NCI-H2196 (cell line): ENCODE results near the gene DOK6.
"Not testable (repeated sequence)": the region's sequence is repeated elsewhere in the genome, so short reads cannot be mapped to it uniquely, and the experiment has no call there.

Experiments used
- DNase-seq: peaks from one replicate; lab custom pipeline; 2025; ENCODE audit not compliant: unreplicated experiment; lab: John Stamatoyannopoulos, UW

Gene DOK6

GRCh38 chr18:69622184-69622583, 221.5 kb downstream of the DOK6 start:
- DNase-seq: no peak

DNA sequence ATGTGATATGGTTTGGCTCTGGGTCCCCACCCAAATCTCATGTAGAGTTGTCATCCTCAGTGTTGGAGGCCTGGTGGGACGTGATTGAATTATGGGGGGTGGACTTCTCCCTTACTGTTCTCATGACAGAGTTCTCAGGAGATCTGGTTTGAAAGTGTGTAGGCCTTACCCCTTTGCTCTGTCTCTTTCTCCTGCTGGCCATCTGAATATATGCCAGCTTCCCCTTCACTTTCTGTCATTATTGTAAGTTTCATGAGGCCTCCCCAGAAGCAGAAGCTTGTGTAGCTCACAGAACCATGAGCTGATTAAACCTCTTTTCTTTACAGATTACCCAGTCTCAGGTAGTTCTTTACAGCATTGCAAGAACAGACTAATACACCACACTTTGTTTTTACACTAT, 222.3 kb downstream of the DOK6 start:
- DNase-seq: no peak

GRCh38 chr18:69626171-69626570, 225.5 kb downstream of the DOK6 start:
- DNase-seq: no peak

- no peak for DNase-seq
Measured at GRCh38 chr18:69626643-69627242, 226.1 kb downstream of the DOK6 start.

GRCh38 chr18:69628774-69629359, 228.2 kb downstream of the DOK6 start:
- no peak for DNase-seq

DNA sequence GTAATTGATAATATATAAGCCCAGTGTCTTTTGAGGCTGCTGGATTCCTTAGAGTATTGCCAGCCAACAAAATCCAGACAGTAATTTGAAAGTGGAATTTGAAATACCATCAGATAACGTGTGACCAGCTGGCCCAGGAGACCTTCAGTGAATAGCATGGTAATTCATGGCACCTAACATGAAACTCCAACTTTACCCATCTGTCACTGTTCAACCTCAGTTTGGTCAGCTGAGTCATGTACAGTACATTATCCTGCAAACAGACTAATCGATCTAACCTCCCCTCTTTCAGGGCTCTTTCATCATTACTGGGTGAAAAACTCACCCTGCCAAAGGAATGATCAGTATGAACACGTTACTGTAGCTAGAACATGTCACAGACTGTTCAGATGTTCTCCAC, 230.6 kb downstream of the DOK6 start:
- no peak for DNase-seq

GRCh38 chr18:69635482-69635881, 234.8 kb downstream of the DOK6 start:
- DNase-seq: no peak

DNA sequence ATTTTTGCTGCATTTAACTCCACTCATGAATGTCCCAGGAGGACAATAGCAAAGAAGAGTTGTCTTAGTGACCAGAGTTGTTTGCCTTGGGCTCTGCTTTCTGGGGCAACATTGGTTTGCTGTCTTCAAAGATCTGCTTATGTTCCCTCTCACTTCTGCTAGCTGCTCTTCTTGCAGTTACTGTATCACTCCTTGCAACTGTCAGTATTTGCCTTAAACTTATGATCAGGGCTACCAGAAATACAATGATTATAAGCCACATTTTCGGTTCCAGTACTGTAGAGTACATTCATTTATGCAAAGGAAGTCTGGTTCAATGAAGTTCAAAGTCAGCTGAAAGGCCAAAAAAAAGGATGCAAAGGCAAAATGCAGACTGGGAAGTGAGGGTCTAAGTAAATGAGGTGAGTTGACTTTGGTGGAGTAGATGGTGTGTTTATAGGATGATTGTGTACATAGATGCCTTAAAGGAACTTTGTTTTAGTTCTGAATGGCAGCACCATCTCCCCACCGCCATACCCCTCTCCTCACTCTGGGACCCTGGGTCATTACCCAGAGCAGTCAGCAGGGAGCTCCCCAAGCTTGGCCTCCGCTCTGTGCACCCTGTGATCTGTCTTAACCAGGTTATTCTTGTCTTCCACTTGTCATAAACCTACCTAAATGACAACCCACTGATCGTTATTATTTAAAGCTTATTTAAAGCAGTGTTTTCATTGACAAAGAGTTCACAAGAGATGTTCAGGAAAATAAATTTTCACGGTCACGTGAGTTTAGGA, 236.0 kb downstream of the DOK6 start:
- DNase-seq: no peak

DNA sequence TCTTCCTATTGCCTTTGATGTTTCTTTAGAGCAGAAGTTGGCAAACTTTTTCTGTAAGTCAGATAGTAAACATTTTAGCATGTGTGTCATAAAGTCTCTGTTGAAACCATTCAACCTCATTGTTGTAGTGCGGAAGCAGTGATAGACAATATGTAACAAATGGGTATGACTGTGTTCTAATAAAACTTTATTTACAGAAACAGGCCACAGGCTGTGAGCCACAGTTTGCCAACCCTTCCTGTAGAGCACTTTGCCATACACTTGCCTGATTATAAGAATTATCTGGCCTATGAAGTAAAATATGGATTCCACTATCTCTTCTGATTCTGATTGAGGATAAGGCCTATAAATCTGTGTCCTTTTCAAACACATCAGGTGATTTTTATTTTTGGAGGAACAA, 237.4 kb downstream of the DOK6 start:
- DNase-seq: no peak

GRCh38 chr18:69647702-69648101, 247.0 kb downstream of the DOK6 start:
- no peak for DNase-seq

- DNase-seq: no peak
Measured at GRCh38 chr18:69648486-69648885, 247.8 kb downstream of the DOK6 start.

DNA sequence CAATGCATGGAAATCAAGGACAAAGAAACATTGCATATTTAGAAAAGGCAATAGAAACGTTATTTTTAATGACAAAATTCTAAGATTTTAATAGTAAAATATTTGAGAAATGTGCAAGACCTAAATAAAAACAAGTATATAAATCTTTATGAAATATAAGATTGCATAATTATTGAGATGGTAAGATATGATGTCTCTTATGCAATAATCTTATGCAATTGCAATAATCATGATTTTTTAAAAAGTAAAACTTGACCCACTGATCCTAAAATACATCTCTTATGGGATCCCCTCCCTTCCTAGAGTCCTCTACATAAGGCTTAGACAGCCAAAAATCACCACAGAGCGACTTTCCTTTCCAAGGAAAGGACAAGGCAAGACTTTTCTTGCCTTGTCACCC, 249.0 kb downstream of the DOK6 start:
- no peak for DNase-seq

DNA sequence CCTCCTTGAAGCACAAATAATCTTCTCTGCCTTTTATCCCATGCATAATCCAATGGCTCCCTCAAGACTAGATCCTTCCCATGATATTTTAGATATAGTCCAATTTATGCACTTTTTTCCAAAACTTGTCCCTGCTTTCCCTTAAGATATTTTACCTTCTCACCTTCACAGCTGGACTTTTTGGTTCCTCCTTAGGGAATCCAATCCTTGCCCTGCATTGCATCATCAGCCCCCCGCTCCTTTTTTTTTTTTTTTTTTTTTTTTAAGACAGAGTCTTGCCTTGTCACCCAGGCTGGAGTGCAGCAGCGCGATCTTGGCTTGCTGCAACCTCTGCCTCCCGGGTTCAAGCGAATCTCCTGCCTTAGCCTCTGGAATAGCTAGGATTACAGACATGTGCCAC, 250.6 kb downstream of the DOK6 start:
- DNase-seq: no peak

DNA sequence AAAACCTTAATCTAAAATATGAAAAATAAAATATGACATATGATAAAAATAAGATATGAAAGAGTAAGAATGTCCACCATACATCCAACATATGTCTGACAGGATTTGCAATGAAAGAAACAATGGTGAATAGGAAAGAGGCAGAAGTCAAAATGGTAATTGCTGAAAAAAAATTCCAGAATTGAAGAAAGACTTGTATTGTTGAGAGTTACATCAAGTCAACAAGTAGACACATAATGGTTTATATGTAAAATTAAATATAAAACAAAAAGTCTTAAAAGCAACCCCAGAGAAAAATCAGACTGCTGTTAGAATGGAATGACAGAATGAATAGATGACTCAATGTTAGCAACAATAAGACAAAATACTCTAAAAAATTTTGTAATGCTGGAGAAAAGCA, 255.1 kb downstream of the DOK6 start:
- no peak for DNase-seq

DNA sequence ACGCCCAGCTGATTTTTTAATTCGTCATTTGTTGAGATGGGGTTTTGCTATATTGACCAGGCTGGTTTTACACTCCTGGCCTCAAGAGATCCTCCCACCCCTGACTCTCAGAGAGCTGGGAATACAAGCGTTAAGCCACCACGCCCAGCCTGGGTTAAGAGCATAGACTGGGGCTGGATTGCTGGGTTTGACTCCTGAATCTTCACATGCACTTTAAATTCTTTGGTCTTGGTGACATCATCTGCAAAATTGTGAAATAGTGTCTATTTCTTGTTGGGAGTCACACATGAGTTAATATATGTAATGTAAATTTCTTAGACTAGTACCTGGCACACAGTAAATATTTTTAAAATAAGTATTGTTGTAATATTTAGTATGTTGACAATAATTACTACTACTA, 257.4 kb downstream of the DOK6 start:
- no peak for DNase-seq

DNA sequence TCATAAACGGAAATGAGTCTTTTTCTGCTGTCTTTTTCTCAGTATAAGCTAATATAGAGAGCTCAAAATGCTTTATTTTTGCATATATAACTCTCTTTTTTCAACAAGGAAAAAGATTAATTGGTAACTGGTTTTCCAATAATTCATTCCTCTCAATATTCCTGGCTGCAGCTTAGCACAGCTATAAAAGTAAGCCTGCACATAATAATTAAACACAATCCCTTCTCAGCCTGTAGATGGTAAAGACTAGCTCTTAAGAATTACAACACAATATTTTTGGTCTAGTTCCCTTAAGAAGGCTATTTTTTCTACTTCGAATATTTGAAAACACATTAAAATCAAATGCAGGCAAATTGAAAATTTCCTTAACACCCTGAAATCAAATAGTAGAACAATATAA, 258.0 kb downstream of the DOK6 start:
- DNase-seq: no peak

GRCh38 chr18:69659142-69659651, 258.5 kb downstream of the DOK6 start:
- peak; percentile 54 for DNase-seq

- DNase-seq: not testable (repeated sequence)
Measured at GRCh38 chr18:69662090-69662489, 261.4 kb downstream of the DOK6 start.

GRCh38 chr18:69664399-69664798, 263.7 kb downstream of the DOK6 start:
- no peak for DNase-seq

DNA sequence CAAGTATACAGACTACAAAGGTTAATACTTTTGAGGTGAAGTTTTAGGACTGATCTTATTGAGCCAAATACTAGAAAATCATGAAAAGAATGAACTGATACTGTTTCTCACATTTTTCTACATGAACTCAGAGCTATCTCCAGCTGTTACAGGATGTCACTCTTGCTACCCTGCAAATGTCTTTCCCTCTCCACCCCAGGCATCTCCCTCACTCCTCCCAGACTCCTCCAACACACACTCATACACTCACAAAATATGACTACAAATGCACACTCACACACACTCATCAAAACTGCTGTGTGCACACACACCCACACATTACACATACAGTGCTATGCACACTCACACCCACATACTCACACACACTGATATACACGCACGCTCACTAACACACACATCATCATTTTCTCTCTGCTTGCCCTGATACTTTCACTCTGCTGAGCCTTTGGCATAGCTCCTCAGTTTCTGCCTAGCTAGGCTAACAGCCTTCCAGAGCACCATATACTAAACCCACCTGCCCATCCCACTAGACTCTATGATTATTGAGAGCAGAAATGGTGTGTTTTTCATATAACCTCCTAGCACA, 273.7 kb downstream of the DOK6 start:
- DNase-seq: no peak

DNA sequence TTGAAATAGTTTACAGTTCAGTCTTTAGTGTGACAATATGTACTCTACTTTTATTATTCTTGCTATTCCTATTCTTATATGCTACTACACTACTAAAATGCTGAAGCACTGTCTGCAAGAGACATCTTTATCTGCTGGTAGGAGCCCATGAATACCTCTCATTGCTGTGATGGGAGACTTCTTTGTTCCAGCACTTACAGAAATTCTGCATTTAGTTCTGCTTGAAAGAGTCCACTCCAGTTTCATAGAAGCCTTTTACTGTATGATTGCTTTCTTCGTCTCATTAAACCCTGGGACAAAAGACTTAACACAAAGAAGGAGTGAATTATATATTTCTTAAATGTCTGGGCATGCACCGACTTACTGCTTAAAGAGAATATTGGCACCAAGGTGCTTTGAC, 274.3 kb downstream of the DOK6 start:
- DNase-seq: no peak

- DNase-seq: no peak
Measured at GRCh38 chr18:69677595-69677994, 276.9 kb downstream of the DOK6 start.
